Measurements from ENCODE around the gene APOBEC2. TPM values are rescaled to one million over a fixed set of nuclear protein-coding genes. Genes with fewer than 3 reads are reported as not detected.

APOBEC2 gene
- polyA plus RNA-seq, 2 donors: 0.19 TPM; not detected in 1

GRCh38 chr6:41078101-41078500, 25.1 kb downstream of the APOBEC2 start:
- WGBS, 2 donors: 86 to 92% methylated on average over 3 of the region's 3 CpGs
- H3K4me3 ChIP-seq (ENCODE audit: low read depth in 1 of 2, low read length in 2 of 2): no peak overlapping the region
- H3K4me1 ChIP-seq (ENCODE audit: control insufficient read depth in 2 of 2, insufficient read depth in 2 of 2, low read length in 1 of 2): no peaks in the 10 kb centered on the region
- H3K36me3 ChIP-seq (ENCODE audit: control insufficient read depth in 2 of 2, insufficient read depth in 2 of 2, low read length in 1 of 2): peaks cover 0 to 6% of the 10 kb centered on the region in 2 donors
- H3K27ac ChIP-seq (ENCODE audit: low read depth in 2 of 2, low read length in 1 of 2): no peak overlapping the region
- no peaks in the 10 kb centered on the region for H3K27me3 ChIP-seq (ENCODE audit: control insufficient read depth in 1 of 2, insufficient read depth in 2 of 2, low read length in 2 of 2)
- H3K9me3 ChIP-seq (ENCODE audit: control insufficient read depth in 2 of 2, insufficient read depth in 1 of 2, low read depth in 1 of 2, low read length in 1 of 2): no peaks in the 10 kb centered on the region

GRCh38 chr6:41079080-41079479, 26.1 kb downstream of the APOBEC2 start:
- Histone ChIP-seq H3K27me3 (ENCODE audit: control insufficient read depth in 1 of 2, insufficient read depth in 2 of 2, low read length in 2 of 2) (no peaks in the 10 kb centered on the region), H3K4me3 (ENCODE audit: low read depth in 1 of 2, low read length in 2 of 2) (no peak overlapping the region), H3K9me3 (ENCODE audit: control insufficient read depth in 2 of 2, insufficient read depth in 1 of 2, low read depth in 1 of 2, low read length in 1 of 2) (no peaks in the 10 kb centered on the region), H3K27ac (ENCODE audit: low read depth in 2 of 2, low read length in 1 of 2) (no peak overlapping the region), H3K36me3 (ENCODE audit: control insufficient read depth in 2 of 2, insufficient read depth in 2 of 2, low read length in 1 of 2) (peaks cover 0 to 8% of the 10 kb centered on the region in 2 donors), H3K4me1 (ENCODE audit: control insufficient read depth in 2 of 2, insufficient read depth in 2 of 2, low read length in 1 of 2) (no peaks in the 10 kb centered on the region)
- 95 to 96% methylated on average over 1 of the region's 1 CpG for WGBS, 2 donors

GRCh38 chr6:41080621-41081020, 27.6 kb downstream of the APOBEC2 start:
- Histone ChIP-seq H3K27ac (ENCODE audit: low read depth in 2 of 2, low read length in 1 of 2) (no peak overlapping the region), H3K4me3 (ENCODE audit: low read depth in 1 of 2, low read length in 2 of 2) (no peak overlapping the region), H3K9me3 (ENCODE audit: control insufficient read depth in 2 of 2, insufficient read depth in 1 of 2, low read depth in 1 of 2, low read length in 1 of 2) (no peaks in the 10 kb centered on the region), H3K4me1 (ENCODE audit: control insufficient read depth in 2 of 2, insufficient read depth in 2 of 2, low read length in 1 of 2) (no peaks in the 10 kb centered on the region), H3K27me3 (ENCODE audit: control insufficient read depth in 1 of 2, insufficient read depth in 2 of 2, low read length in 2 of 2) (no peaks in the 10 kb centered on the region), H3K36me3 (ENCODE audit: control insufficient read depth in 2 of 2, insufficient read depth in 2 of 2, low read length in 1 of 2) (peaks cover 2 to 10% of the 10 kb centered on the region in 2 donors)
- 81 to 90% methylated on average over 2 of the region's 2 CpGs for WGBS, 2 donors

- Histone ChIP-seq H3K4me3 (ENCODE audit: low read depth in 1 of 2, low read length in 2 of 2) (no peak overlapping the region), H3K36me3 (ENCODE audit: control insufficient read depth in 2 of 2, insufficient read depth in 2 of 2, low read length in 1 of 2) (peaks cover 2 to 10% of the 10 kb centered on the region in 2 donors), H3K9me3 (ENCODE audit: control insufficient read depth in 2 of 2, insufficient read depth in 1 of 2, low read depth in 1 of 2, low read length in 1 of 2) (no peaks in the 10 kb centered on the region), H3K27ac (ENCODE audit: low read depth in 2 of 2, low read length in 1 of 2) (no peak overlapping the region), H3K27me3 (ENCODE audit: control insufficient read depth in 1 of 2, insufficient read depth in 2 of 2, low read length in 2 of 2) (no peaks in the 10 kb centered on the region), H3K4me1 (ENCODE audit: control insufficient read depth in 2 of 2, insufficient read depth in 2 of 2, low read length in 1 of 2) (no peaks in the 10 kb centered on the region)
Measured at GRCh38 chr6:41083072-41083471, 30.1 kb downstream of the APOBEC2 start.

DNA sequence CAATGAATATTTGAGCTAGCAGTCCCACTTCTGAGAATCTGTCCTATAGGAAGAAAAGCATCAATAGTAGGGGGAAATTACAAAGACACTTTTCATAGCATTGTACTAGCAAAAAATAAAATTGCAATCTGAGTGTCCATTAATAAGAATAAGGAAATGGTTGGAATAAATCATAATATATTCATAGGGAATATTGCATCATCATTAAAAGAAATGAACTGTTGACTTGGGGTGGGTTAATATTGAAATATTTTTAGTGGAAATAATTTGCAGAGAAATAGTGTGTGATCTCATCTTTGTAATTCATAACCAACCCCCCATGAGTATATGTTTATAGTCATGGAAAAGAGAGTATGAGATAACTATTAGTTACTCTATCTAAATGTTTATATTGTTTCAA, 32.2 kb downstream of the APOBEC2 start:
- Histone ChIP-seq H3K36me3 (ENCODE audit: control insufficient read depth in 2 of 2, insufficient read depth in 2 of 2, low read length in 1 of 2) (peaks cover 2 to 13% of the 10 kb centered on the region in 2 donors), H3K4me1 (ENCODE audit: control insufficient read depth in 2 of 2, insufficient read depth in 2 of 2, low read length in 1 of 2) (no peaks in the 10 kb centered on the region), H3K4me3 (ENCODE audit: low read depth in 1 of 2, low read length in 2 of 2) (no peak overlapping the region), H3K27me3 (ENCODE audit: control insufficient read depth in 1 of 2, insufficient read depth in 2 of 2, low read length in 2 of 2) (no peaks in the 10 kb centered on the region), H3K9me3 (ENCODE audit: control insufficient read depth in 2 of 2, insufficient read depth in 1 of 2, low read depth in 1 of 2, low read length in 1 of 2) (no peaks in the 10 kb centered on the region), H3K27ac (ENCODE audit: low read depth in 2 of 2, low read length in 1 of 2) (no peak overlapping the region)

- Histone ChIP-seq H3K9me3 (ENCODE audit: control insufficient read depth in 2 of 2, insufficient read depth in 1 of 2, low read depth in 1 of 2, low read length in 1 of 2) (no peaks in the 10 kb centered on the region), H3K36me3 (ENCODE audit: control insufficient read depth in 2 of 2, insufficient read depth in 2 of 2, low read length in 1 of 2) (peaks cover 6 to 16% of the 10 kb centered on the region in 2 donors), H3K27me3 (ENCODE audit: control insufficient read depth in 1 of 2, insufficient read depth in 2 of 2, low read length in 2 of 2) (no peaks in the 10 kb centered on the region), H3K27ac (ENCODE audit: low read depth in 2 of 2, low read length in 1 of 2) (no peak overlapping the region), H3K4me3 (ENCODE audit: low read depth in 1 of 2, low read length in 2 of 2) (no peak overlapping the region), H3K4me1 (ENCODE audit: control insufficient read depth in 2 of 2, insufficient read depth in 2 of 2, low read length in 1 of 2) (no peaks in the 10 kb centered on the region)
- 79 to 85% methylated on average over 4 of the region's 4 CpGs for WGBS, 2 donors
Measured at GRCh38 chr6:41088451-41088850, 35.4 kb downstream of the APOBEC2 start.

DNA sequence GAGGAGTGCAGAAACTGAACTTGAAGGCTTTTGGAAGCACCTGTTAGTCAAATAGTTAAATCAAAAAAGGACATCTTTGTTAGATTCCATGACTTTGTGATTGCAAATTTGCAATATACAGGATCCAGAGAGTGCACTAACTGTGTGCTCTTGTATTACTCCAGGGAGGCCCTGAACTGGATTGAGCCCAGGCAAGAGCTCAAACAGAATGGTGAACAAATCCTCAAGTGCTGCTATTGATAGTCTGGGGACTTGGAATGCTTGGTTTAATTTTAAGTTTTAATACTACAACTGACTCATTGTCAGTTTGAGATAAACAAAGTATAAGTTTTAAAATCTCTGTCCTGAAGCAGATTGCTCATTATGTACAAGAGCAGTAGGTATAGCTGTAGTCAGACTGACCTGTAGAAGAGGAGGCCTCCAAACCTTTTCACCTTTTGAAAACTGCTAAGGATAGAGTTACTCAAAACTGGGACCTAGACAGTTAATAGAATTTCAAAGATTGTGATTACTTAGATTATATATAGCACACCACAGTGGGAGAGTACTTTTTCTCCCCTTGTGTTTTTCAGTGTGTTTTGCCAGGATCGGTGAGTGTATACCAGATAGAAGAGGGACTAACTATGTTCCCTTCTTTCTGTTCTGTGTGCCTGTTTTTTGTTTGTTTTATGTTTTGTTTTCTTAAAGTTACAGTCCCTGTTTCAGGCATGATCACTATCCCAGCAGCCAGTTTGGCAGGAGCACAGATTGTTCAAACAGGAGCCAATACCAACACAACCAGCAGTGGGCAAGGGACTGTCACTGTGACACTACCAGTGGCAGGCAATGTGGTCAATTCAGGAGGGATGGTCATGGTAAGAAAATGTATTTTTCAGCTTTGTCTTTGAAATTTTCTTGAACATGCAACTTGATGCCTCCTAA, 38.1 kb downstream of the APOBEC2 start:
- Histone ChIP-seq H3K27me3 (ENCODE audit: control insufficient read depth in 1 of 2, insufficient read depth in 2 of 2, low read length in 2 of 2) (no peaks in the 10 kb centered on the region), H3K4me3 (ENCODE audit: low read depth in 1 of 2, low read length in 2 of 2) (no peak overlapping the region), H3K4me1 (ENCODE audit: control insufficient read depth in 2 of 2, insufficient read depth in 2 of 2, low read length in 1 of 2) (no peaks in the 10 kb centered on the region), H3K9me3 (ENCODE audit: control insufficient read depth in 2 of 2, insufficient read depth in 1 of 2, low read depth in 1 of 2, low read length in 1 of 2) (no peaks in the 10 kb centered on the region), H3K36me3 (ENCODE audit: control insufficient read depth in 2 of 2, insufficient read depth in 2 of 2, low read length in 1 of 2) (peaks cover 9 to 19% of the 10 kb centered on the region in 2 donors), H3K27ac (ENCODE audit: low read depth in 2 of 2, low read length in 1 of 2) (no peak overlapping the region)
- whole genome bisulfite sequencing, 2 donors: 21 to 38% methylated on average over 1 of the region's 1 CpG

DNA sequence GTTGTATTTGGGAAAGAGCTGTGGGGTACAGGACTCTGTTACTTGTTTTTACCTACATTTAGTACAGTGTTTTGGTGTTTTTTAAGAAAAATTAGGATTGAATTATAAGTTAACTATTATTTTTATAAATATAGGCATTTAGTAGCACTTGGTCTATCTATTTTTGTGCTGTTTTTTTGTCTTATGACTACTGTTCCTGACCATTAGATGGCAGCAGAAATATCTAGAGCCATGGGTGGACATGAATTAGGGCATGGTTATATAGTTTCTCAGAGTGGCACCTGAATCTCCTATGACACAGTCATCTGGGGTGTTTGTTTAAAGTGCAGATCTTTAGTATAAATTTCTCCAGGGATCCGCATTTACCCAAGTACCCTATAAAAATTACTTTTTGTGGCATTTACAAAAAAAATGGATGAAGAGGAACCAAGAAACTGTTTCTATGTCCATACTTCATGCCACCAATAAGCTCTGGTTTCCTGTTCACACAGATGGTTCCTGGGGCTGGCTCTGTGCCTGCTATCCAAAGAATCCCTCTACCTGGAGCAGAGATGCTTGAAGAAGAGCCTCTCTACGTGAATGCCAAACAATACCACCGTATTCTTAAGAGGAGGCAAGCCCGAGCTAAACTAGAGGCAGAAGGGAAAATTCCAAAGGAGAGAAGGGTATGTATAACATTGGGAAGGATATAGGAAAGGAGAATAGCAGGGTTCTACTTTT, 39.6 kb downstream of the APOBEC2 start:
- 93 to 97% methylated on average over 4 of the region's 4 CpGs for WGBS, 2 donors
- Histone ChIP-seq H3K36me3 (ENCODE audit: control insufficient read depth in 2 of 2, insufficient read depth in 2 of 2, low read length in 1 of 2) (peaks cover 13 to 27% of the 10 kb centered on the region in 2 donors), H3K4me3 (ENCODE audit: low read depth in 1 of 2, low read length in 2 of 2) (no peak overlapping the region), H3K4me1 (ENCODE audit: control insufficient read depth in 2 of 2, insufficient read depth in 2 of 2, low read length in 1 of 2) (no peaks in the 10 kb centered on the region), H3K27ac (ENCODE audit: low read depth in 2 of 2, low read length in 1 of 2) (no peak overlapping the region), H3K27me3 (ENCODE audit: control insufficient read depth in 1 of 2, insufficient read depth in 2 of 2, low read length in 2 of 2) (no peaks in the 10 kb centered on the region), H3K9me3 (ENCODE audit: control insufficient read depth in 2 of 2, insufficient read depth in 1 of 2, low read depth in 1 of 2, low read length in 1 of 2) (no peaks in the 10 kb centered on the region)

GRCh38 chr6:41093729-41094128, 40.7 kb downstream of the APOBEC2 start:
- H3K4me1 ChIP-seq (ENCODE audit: control insufficient read depth in 2 of 2, insufficient read depth in 2 of 2, low read length in 1 of 2): no peaks in the 10 kb centered on the region
- no peak overlapping the region for H3K4me3 ChIP-seq (ENCODE audit: low read depth in 1 of 2, low read length in 2 of 2)
- peaks cover 14 to 36% of the 10 kb centered on the region in 2 donors for H3K36me3 ChIP-seq (ENCODE audit: control insufficient read depth in 2 of 2, insufficient read depth in 2 of 2, low read length in 1 of 2)
- H3K9me3 ChIP-seq (ENCODE audit: control insufficient read depth in 2 of 2, insufficient read depth in 1 of 2, low read depth in 1 of 2, low read length in 1 of 2): no peaks in the 10 kb centered on the region
- H3K27ac ChIP-seq (ENCODE audit: low read depth in 2 of 2, low read length in 1 of 2): no peak overlapping the region
- no peaks in the 10 kb centered on the region for H3K27me3 ChIP-seq (ENCODE audit: control insufficient read depth in 1 of 2, insufficient read depth in 2 of 2, low read length in 2 of 2)
- 94 to 95% methylated on average over 6 of the region's 6 CpGs for WGBS, 2 donors
